Lower lobe of right lung (tissue), 2 donors: ENCODE results near the gene GEMIN5. TPM values are rescaled to one million over a fixed set of nuclear protein-coding genes. Genes with fewer than 3 reads are reported as not detected.
"Not testable (repeated sequence)": the region's sequence is repeated elsewhere in the genome, so short reads cannot be mapped to it uniquely, and the experiment has no call there.

Experiments
- ATAC-seq, 2 donors: fragments of 200-7000 bp; cut with Tn5 transposase; one replicate each; pipeline ENCODE4 v1.9.1; 2020 to 2022; ENCODE audit warnings: mild to moderate bottlenecking in 2 of 2, moderate library complexity in 2 of 2
- DNase-seq: peaks from one replicate; pipeline ENCODE4 v3.0.0-alpha.2; 2020
- H3K27ac ChIP-seq: fragments of 200-600 bp; one replicate; pipeline ENCODE4 v1.8.0; 2022
- H3K27me3 ChIP-seq: fragments of 200-600 bp; one replicate; pipeline ENCODE4 v1.8.0; 2022; ENCODE audit warnings: low read depth
- H3K36me3 ChIP-seq: fragments of 200-600 bp; one replicate; pipeline ENCODE4 v1.8.0; 2022; ENCODE audit warnings: mild to moderate bottlenecking
- H3K4me1 ChIP-seq: fragments of 200-600 bp; one replicate; pipeline ENCODE4 v1.8.0; 2022
- H3K4me3 ChIP-seq: fragments of 200-600 bp; one replicate; pipeline ENCODE4 v1.8.0; 2022; ENCODE audit warnings: mild to moderate bottlenecking
- H3K9me3 ChIP-seq: fragments of 200-600 bp; one replicate; pipeline ENCODE4 v1.8.0; 2022
- CTCF ChIP-seq: fragments of 200-600 bp; IDR thresholded peaks from one replicate; pipeline ENCODE4 v1.8.0; 2022; ENCODE audit warnings: antibody characterized with exemption, mild to moderate bottlenecking
- intact Hi-C: fragments of 100-400 bp; cut with DNase I; formaldehyde crosslinking; loops from one replicate; pipeline ENCODE4 v1.11.0; 2022
- total RNA-seq: library from RNA; stranded (reverse); fragmentation: NEBNext Ultra II Directional; extraction: Animal tissue kit (Norgen Biotek cat#: 25700); gene quantifications from one replicate; pipeline ENCODE4 v1.2.1, GENCODE V29; 2021
- donor health status: DM: no; HTN: yes; CAD: no; lungs with severe emphysema.

The GEMIN5 gene
- total RNA-seq, 1 donor from 2014 or later, result 13.4 TPM

- Histone ChIP-seq H3K36me3 (peaks cover 96% of the 10 kb centered on the region), H3K27ac (no peak overlapping the region), H3K4me3 (no peak overlapping the region), H3K9me3 (no peaks in the 10 kb centered on the region), H3K27me3 (no peaks in the 10 kb centered on the region), H3K4me1 (no peaks in the 10 kb centered on the region)
- no peak for ATAC-seq
- TF ChIP-seq CTCF, result no peak
- DNase-seq, result no peak
- intact Hi-C loops, result no loop called here
Measured at GRCh38 chr5:154923441-154924430, 14.3 kb downstream of the GEMIN5 start.

- no peak for TF ChIP-seq CTCF
- peaks cover 85% of the 10 kb centered on the region for H3K36me3 ChIP-seq
- no peak overlapping the region for H3K27ac ChIP-seq
- H3K4me1 ChIP-seq, result no peaks in the 10 kb centered on the region
- intact Hi-C loops, result no loop called here
- DNase-seq (no peak), ATAC-seq (no peak)
- H3K27me3 ChIP-seq, result no peaks in the 10 kb centered on the region
- H3K9me3 ChIP-seq, result no peaks in the 10 kb centered on the region
- no peak overlapping the region for H3K4me3 ChIP-seq
Measured at GRCh38 chr5:154917757-154918156, 20.3 kb downstream of the GEMIN5 start.

DNA sequence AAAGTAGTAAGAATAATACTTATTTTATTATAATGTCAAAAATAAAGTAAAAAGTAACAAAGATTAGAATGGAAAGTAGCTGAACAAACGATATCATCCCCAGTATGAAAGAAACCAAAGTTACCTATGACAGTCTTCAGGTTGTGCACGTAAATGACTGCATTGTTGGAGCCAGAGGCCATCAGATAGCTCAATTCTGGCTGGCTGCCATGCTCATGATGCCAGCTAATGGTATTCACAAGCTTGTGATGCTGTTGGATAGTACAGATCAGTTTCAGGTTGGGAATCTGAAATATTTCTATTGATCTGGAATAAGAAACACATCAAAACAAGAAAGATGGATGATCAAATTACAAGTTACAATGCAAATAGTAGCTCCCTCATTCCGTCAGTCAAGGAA lies 21.1 kb downstream of the GEMIN5 start:
- intact Hi-C loops, result no loop called here
- H3K27me3 ChIP-seq, result no peaks in the 10 kb centered on the region
- H3K27ac ChIP-seq, result no peak overlapping the region
- H3K4me3 ChIP-seq, result no peak overlapping the region
- no peaks in the 10 kb centered on the region for H3K9me3 ChIP-seq
- H3K4me1 ChIP-seq, result no peaks in the 10 kb centered on the region
- DNase-seq (no peak), ATAC-seq (no peak)
- no peak for TF ChIP-seq CTCF
- peaks cover 86% of the 10 kb centered on the region for H3K36me3 ChIP-seq

DNA sequence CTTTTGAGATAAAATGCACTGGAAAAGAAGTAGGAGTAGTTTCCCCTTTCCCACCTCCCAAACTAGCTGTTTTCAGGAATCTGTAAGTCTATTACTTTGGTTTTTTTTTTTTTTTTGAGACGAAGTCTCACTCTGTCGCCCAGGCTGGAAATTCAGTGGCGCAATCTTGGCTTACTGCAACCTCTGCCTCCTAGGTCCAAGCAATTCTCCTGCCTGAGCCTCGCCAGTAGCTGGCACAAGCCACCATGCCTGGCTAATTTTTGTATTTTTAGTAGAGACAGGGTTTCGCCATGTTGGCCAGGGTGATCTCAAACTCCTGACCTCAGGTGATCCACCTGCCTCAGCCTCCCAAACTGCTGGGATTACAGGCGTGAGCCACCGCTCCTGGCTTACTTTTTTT lies 32.4 kb downstream of the GEMIN5 start:
- intact Hi-C loops, H3K4me3 ChIP-seq, H3K27me3 ChIP-seq, H3K9me3 ChIP-seq, H3K4me1 ChIP-seq, DNase-seq, ATAC-seq, H3K27ac ChIP-seq: not testable (repeated sequence)
- H3K36me3 ChIP-seq, result peaks cover 96% of the 10 kb centered on the region

GRCh38 chr5:154901913-154902312 lies 36.1 kb downstream of the GEMIN5 start:
- no peak for TF ChIP-seq CTCF
- ATAC-seq, result no peak
- H3K4me3 ChIP-seq, result no peak overlapping the region
- intact Hi-C loops, result no loop called here
- no peak for DNase-seq
- H3K27me3 ChIP-seq, result no peaks in the 10 kb centered on the region
- H3K27ac ChIP-seq, result no peak overlapping the region
- H3K9me3 ChIP-seq, result no peaks in the 10 kb centered on the region
- peaks cover 25% of the 10 kb centered on the region for H3K4me1 ChIP-seq
- H3K36me3 ChIP-seq, result peaks cover 81% of the 10 kb centered on the region

DNA sequence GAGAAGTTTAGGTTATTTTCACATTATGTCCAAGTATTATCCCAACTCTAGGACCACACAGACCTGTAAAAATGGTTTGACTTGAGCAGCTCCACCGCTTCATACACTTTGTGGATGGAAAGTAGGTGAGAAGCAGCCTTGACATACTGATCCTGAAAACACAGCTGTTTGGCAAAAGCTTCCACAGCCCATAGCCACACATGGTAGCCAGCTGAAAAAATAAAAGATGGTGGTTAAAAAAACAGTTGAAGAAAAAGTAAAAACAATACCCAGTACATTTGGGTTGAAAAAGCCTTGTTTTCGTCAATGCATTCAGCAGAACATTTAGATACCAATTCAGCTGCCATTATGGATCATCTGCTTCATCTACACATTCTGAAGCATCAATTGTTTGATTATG lies 36.7 kb downstream of the GEMIN5 start:
- no peak overlapping the region for H3K4me3 ChIP-seq
- no peak for ATAC-seq
- TF ChIP-seq CTCF, result no peak

More for the DNA sequence above, 36.7 kb downstream of the GEMIN5 start:
- H3K27ac ChIP-seq, result no peak overlapping the region
- H3K4me1 ChIP-seq, result peaks cover 25% of the 10 kb centered on the region
- DNase-seq, result no peak
- H3K9me3 ChIP-seq, result no peaks in the 10 kb centered on the region
- H3K36me3 ChIP-seq, result peaks cover 81% of the 10 kb centered on the region
- H3K27me3 ChIP-seq, result no peaks in the 10 kb centered on the region
- intact Hi-C loops, result no loop called here
